Fibroblast of skin of right quadriceps (primary cell): ENCODE results near the gene FAM180A.
A peak's percentile ranks its signal among the peaks of the same experiment; 100 is the strongest.
"Not testable (repeated sequence)": the region's sequence is repeated elsewhere in the genome, so short reads cannot be mapped to it uniquely, and the experiment has no call there.

Source experiments
- DNase-seq: peaks from one replicate; pipeline ENCODE4 v3.0.0-alpha.2; 2013

Gene FAM180A

GRCh38 chr7:135748770-135749169, at the start of gene FAM180A:
FAM180A (minus strand) TSS chr7:135748813; CDS start chr7:135748580, 233 bp downstream.
- peak; percentile 78 for DNase-seq

GRCh38 chr7:135798095-135798494, 49.5 kb upstream of the FAM180A start:
- DNase-seq: no peak

GRCh38 chr7:135795846-135796570, 47.4 kb upstream of the FAM180A start:
- no peak for DNase-seq

- no peak for DNase-seq
These were observed 45.2 kb upstream of the FAM180A start for GRCh38 chr7:135793841-135794240.

GRCh38 chr7:135792866-135793265, 44.3 kb upstream of the FAM180A start:
- no peak for DNase-seq

- no peak for DNase-seq
These were observed 43.7 kb upstream of the FAM180A start for GRCh38 chr7:135792363-135792668.

- no peak for DNase-seq
These were observed 43.1 kb upstream of the FAM180A start for GRCh38 chr7:135791543-135792362.

GRCh38 chr7:135790371-135790977, 41.9 kb upstream of the FAM180A start:
- no peak for DNase-seq

GRCh38 chr7:135789956-135790355, 41.3 kb upstream of the FAM180A start:
- DNase-seq: no peak

- no peak for DNase-seq
These were observed 40.8 kb upstream of the FAM180A start for GRCh38 chr7:135789431-135789830.

- DNase-seq: no peak
These were observed 38.3 kb upstream of the FAM180A start for GRCh38 chr7:135786911-135787310.

GRCh38 chr7:135785065-135785464, 36.5 kb upstream of the FAM180A start:
- DNase-seq: no peak

- no peak for DNase-seq
These were observed 35.4 kb upstream of the FAM180A start for GRCh38 chr7:135784013-135784412.

GRCh38 chr7:135782801-135783200, 34.2 kb upstream of the FAM180A start:
- DNase-seq: no peak

- no peak for DNase-seq
These were observed 33.8 kb upstream of the FAM180A start for GRCh38 chr7:135782377-135782776.

GRCh38 chr7:135777626-135778398, 29.2 kb upstream of the FAM180A start:
- DNase-seq: no peak

GRCh38 chr7:135775915-135776314, 27.3 kb upstream of the FAM180A start:
- not testable (repeated sequence) for DNase-seq

- DNase-seq: no peak
These were observed 26.6 kb upstream of the FAM180A start for GRCh38 chr7:135775230-135775629.

- DNase-seq: peak; percentile 75
These were observed 25.7 kb upstream of the FAM180A start for GRCh38 chr7:135774284-135774683.

GRCh38 chr7:135773464-135773863, 24.9 kb upstream of the FAM180A start:
- no peak for DNase-seq

GRCh38 chr7:135772639-135773222, 24.1 kb upstream of the FAM180A start:
- DNase-seq: peak; percentile 23

- peak; percentile 81 for DNase-seq
These were observed 23.5 kb upstream of the FAM180A start for GRCh38 chr7:135771961-135772638.
